HG02870 (cell line): Measurements from ENCODE around the gene TEP1.
"Not testable (repeated sequence)": the region's sequence is repeated elsewhere in the genome, so short reads cannot be mapped to it uniquely, and the experiment has no call there.

Experiments used
- ATAC-seq: cut with Tn5 transposase; IDR thresholded peaks from one replicate; pipeline ENCODE4 v1.9.1; 2021; ENCODE audit warnings: mild to moderate bottlenecking, moderate library complexity; ENCODE audit not compliant: unreplicated experiment

Gene TEP1

DNA sequence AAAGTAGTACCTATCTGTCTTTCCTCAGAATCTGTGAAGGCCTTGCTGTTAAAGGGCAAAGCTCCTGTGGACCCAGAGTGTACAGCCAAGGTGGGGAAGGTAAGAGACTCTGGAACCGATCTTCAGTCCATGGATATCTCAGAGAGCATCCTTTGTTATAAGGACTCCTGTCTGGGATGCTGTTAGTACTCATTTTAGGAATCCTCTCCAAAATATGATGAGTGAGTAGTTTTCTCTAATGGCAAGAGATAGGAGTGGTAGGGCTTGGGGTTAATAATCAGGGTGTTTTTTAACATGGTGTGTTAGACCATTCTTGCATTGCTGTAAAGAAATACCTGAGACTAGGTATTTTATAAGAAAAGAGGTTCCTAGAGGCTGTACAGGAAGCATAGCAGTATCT, 67.9 kb downstream of the TEP1 start:
- ATAC-seq: no peak

- ATAC-seq: no peak
Observed at GRCh38 chr14:20343862-20344220, 69.5 kb downstream of the TEP1 start.

DNA sequence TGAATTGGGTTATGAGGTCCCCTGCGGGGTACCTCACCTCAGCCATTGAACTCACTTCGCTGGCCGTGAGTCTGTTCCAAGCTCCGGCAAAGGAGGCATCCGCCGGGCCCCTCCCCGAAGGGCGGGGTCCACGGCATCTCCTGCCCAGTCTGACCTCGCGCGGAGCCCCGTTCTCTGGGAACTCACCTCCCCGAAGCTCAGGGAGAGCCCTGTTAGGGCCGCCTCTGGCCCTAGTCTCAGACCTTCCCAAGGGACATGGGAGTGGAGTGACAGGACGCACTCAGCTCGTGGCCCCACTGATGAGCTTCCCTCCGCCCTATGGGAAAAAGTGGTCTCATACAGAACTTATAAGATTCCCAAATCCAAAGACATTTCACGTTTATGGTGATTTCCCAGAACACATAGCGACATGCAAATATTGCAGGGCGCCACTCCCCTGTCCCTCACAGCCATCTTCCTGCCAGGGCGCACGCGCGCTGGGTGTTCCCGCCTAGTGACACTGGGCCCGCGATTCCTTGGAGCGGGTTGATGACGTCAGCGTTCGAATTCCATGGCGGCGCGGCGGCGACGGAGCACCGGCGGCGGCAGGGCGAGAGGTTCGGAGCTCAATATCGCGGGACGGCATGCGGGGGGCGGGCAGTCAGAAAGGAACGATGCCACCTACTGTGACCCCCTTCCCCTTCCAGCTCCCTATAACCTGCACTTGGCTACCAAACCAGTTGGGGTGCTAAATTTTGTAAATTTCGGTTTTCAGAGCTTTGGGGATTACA, 70.0 kb downstream of the TEP1 start, which contains the start of gene PARP2:
TSS of gene PARP2 (plus strand) at position 544 of the 770 bp plus-strand sequence. CDS start at position 551, 7 bp downstream.
- ATAC-seq: peak; percentile 88

DNA sequence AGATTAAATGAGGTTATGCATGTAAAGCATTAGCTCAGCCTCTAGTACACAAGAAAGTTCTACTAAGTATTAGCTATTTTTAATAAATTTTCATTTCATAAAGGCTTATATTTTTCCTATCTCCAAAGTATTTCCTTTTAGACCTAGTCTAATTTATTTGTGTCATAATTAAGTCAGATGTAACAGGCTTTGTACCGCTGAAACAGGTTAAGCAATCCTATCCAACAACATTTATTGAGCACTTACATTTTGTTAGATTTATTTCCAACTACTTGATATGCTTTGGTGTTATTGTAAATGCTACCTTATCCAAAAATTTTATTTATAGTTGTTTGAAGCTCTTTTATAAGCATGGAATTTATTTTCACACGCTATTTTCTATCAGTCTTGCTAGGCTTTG, 71.7 kb downstream of the TEP1 start:
- ATAC-seq: no peak

GRCh38 chr14:20341032-20341431, 72.3 kb downstream of the TEP1 start:
- not testable (repeated sequence) for ATAC-seq

DNA sequence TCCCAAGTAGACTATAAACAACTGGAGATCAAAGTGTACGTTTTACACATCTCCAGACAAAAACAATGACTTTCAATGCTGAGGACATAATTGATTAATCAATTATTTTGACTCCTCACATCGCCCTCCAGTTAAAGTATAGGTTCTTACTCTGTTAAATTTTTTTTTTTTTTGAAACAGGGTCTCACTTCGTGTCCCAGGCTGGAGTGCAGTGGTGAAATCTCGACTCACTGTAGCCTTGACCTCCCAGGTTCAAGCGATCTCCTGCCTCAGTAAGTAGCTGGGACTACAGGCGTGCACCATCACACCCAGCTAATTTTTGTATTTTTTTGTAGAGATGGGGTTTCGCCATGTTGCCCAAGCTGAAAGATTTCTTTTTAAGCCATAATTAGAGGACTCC, 79.3 kb downstream of the TEP1 start:
- no peak for ATAC-seq

GRCh38 chr14:20333494-20333841, 79.8 kb downstream of the TEP1 start:
- no peak for ATAC-seq

DNA sequence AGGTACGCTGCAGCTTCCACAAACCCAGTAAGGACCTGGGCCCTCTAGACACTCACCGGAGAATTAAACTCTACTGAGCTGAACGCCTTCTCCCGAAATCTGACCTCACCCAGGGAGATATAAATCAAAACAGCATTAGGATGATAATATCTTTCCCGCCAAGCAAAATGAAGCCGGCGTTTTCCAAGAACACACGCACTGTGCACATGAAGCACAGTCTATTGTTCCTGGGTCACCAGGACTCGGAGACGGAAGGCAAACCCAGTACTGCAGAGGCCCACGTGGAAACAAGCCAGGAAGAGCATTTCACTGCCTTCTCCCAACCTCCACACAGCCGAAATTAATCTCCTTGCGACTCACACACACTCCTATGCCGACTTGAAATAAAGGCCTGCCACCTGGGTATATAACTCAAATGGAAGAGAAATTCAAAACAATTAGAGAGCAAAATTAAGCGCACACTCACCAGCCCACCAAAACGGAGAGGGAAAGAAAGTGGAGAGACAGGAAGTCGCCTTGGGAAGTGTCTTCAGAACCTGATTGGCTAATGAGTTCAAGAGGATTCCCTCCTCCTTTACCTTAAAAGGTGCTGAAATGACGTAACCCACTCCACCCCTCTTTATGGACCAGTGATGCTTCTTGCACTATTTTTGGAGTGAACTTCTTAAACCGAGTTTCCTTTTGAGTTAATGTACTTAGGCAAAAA, 80.4 kb downstream of the TEP1 start, which contains the start of gene CCNB1IP1:
TSS of gene CCNB1IP1 (minus strand) at position 492 of the 706 bp plus-strand sequence. CDS start 16,756 bp downstream, outside the sequence.
- peak; percentile 98 for ATAC-seq

GRCh38 chr14:20332431-20332787, 80.9 kb downstream of the TEP1 start:
- no peak for ATAC-seq

- no peak for ATAC-seq
Observed at GRCh38 chr14:20331053-20331613, 82.2 kb downstream of the TEP1 start.

DNA sequence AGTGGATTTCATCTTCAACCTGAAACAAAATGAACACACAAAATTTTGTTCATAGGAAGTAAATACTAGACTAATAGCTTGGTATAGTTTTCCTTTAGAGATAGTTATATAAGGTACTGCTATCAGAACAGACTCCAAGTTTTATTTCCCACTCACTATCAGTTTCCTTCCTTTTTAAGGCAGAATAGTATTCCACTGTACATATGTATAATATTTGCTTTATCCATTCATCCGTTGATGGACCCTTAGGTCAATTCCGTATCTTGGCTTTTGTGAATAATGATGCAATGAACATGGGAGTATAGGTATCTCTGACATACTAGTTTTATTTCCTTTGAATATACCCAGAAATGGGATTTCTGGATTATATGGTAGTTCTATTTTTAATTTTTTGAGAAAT, 83.9 kb downstream of the TEP1 start:
- ATAC-seq: no peak

DNA sequence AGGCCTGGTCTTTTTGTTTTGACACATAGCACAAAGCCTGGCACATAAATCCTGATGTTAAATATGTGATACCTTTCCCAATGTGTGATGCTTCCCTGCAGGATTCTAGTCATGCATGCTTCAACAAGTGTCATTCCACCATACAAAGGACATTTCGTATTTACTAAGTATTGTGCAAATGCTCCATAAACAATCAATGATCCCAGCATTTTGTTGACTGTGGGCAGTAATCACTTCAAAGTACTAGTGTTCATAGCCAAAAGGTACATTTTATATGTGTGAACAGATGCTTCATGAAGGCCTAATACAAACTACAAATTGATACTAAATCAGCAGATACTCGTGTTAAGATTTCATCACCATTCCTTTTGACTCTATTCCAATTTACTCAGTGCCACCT, 84.6 kb downstream of the TEP1 start:
- ATAC-seq: no peak

DNA sequence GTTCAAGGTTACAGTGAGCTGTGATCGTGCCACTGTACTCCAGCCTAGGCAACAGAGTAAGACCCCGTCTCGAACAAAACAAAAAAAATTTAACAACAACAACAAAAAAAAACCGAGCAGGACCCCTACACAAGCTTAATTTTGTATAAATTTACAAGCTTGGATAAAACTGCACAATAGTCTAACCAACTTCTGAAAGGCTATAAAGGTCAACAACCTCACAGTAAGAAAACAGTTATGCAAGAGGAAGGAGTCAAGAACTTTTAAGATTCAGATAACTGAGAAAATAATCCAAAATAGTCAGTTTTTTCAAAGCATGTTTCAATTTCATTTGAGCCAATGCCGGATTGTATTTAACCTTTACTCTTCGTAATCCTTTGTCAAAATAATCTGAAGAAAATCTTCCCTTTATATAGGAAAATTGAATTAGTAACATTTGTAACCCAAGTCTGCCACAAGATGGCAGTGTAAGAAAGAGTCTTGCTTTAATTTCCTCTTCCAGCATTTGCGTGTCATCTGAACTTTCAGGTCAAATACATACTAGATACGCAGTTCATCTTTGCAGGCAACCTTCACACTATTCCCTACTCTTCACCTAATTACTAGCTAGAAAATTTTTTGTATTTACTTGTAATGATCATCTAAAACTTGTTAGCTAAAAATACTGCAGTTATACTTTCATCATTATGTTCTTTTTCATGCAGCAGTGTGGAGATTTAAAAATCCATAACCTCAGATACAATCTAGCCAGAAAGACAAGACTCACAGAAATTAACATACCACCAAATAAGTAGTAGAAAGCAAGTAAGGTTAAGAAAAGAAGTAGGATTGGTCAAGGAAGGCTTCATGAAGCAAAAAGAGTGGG, 86.1 kb downstream of the TEP1 start:
- ATAC-seq: no peak

- ATAC-seq: no peak
Observed at GRCh38 chr14:20317720-20318119, 95.6 kb downstream of the TEP1 start.
